Activated CD4-positive, alpha-beta T cell treated with anti-CD3 and anti-CD28 coated beads for 4 hours (primary cell): Measurements from ENCODE around the gene CREB5.
"Not testable (repeated sequence)": the region's sequence is repeated elsewhere in the genome, so short reads cannot be mapped to it uniquely, and the experiment has no call there.

Experiments used
- DNase-seq, 2 donors: peaks; one replicate each; pipeline ENCODE4 v3.0.0-alpha.2; 2020

CREB5 gene

GRCh38 chr7:28588602-28589001 is 176.3 kb downstream of the CREB5 start:
- no peak for DNase-seq

- DNase-seq, result no peak
These were observed 178.8 kb downstream of the CREB5 start for GRCh38 chr7:28591041-28591674.

GRCh38 chr7:28591725-28592349 is 179.5 kb downstream of the CREB5 start:
- no peak for DNase-seq

- no peak for DNase-seq
These were observed 180.5 kb downstream of the CREB5 start for GRCh38 chr7:28592861-28593260.

GRCh38 chr7:28595076-28595475 is 182.8 kb downstream of the CREB5 start:
- no peak for DNase-seq

GRCh38 chr7:28595801-28596200 is 183.5 kb downstream of the CREB5 start:
- no peak for DNase-seq

GRCh38 chr7:28596245-28596935 is 184.1 kb downstream of the CREB5 start:
- no peak for DNase-seq

- DNase-seq, result no peak
These were observed 185.0 kb downstream of the CREB5 start for GRCh38 chr7:28597284-28597683.

GRCh38 chr7:28598037-28598436 is 185.7 kb downstream of the CREB5 start:
- not testable (repeated sequence) for DNase-seq

GRCh38 chr7:28598586-28598985 is 186.3 kb downstream of the CREB5 start:
- no peak for DNase-seq

- no peak for DNase-seq
These were observed 187.1 kb downstream of the CREB5 start for GRCh38 chr7:28599411-28599810.

GRCh38 chr7:28602282-28602681 is 190.0 kb downstream of the CREB5 start:
- DNase-seq, result no peak

- no peak for DNase-seq
These were observed 193.2 kb downstream of the CREB5 start for GRCh38 chr7:28605427-28606085.

GRCh38 chr7:28606421-28606820 is 194.1 kb downstream of the CREB5 start:
- DNase-seq, result no peak

GRCh38 chr7:28607855-28608193 is 195.5 kb downstream of the CREB5 start:
- no peak for DNase-seq

- DNase-seq, result no peak
These were observed 195.9 kb downstream of the CREB5 start for GRCh38 chr7:28608237-28608656.

- no peak for DNase-seq
These were observed 196.4 kb downstream of the CREB5 start for GRCh38 chr7:28608731-28609130.

GRCh38 chr7:28609608-28610007 is 197.3 kb downstream of the CREB5 start:
- no peak for DNase-seq

- not testable (repeated sequence) for DNase-seq
These were observed 199.1 kb downstream of the CREB5 start for GRCh38 chr7:28611399-28611897.

GRCh38 chr7:28613262-28613661 is 200.9 kb downstream of the CREB5 start:
- no peak for DNase-seq

GRCh38 chr7:28615091-28615490 is 202.8 kb downstream of the CREB5 start:
- no peak for DNase-seq

GRCh38 chr7:28617308-28617880 is 205.1 kb downstream of the CREB5 start:
- DNase-seq, result no peak

- no peak for DNase-seq
These were observed 206.1 kb downstream of the CREB5 start for GRCh38 chr7:28618383-28618782.
